A549 (cell line): ENCODE results near the gene CTU1. TPM values are rescaled to one million over a fixed set of nuclear protein-coding genes. Genes with fewer than 3 reads are reported as not detected.

Source experiments
- ATAC-seq, 2 experiments: fragments of 200-7000 bp in 1 of 2; fragments of >200 bp in 1 of 2; cut with Nextera tagmentation in 1 of 2; cut with Tn5 transposase in 1 of 2; 3 replicates each; pipeline versions ENCODE4 v1.8.0 to v1.9.1; 2018 to 2020; ENCODE audit warnings: mild to moderate bottlenecking in 1 of 2, moderate library complexity in 1 of 2
- CTCF ChIA-PET: fragments of 300-600 bp; sonication (Branson Sonifier 250); formaldehyde crosslinking; extraction: SDS; loops from one replicate; lab custom pipeline; 2021; ENCODE audit warnings: antibody characterized with exemption, inconsistent platforms; lab: Yijun Ruan, JAX
- POLR2A ChIA-PET: fragments of 350-600 bp; formaldehyde crosslinking; extraction: SDS; loops from one replicate; lab custom pipeline; 2021; ENCODE audit warnings: antibody characterized with exemption, inconsistent platforms; lab: Yijun Ruan, JAX
- DNase-seq, 2 experiments: peaks; one replicate each; pipeline versions ENCODE4 v3.0.0 to v3.0.0-alpha.2; 2011 to 2016; ENCODE audit warnings: low read depth in 1 of 2, low spot score in 1 of 2
- FAIRE-seq: peaks from 2 replicates; lab custom pipeline; 2011; peaks lifted over from hg19 to GRCh38; lab: Jason Lieb, UNC
- H3K27ac ChIP-seq, 2 experiments: fragments of >200 bp; sonication (Bioruptor Twin); formaldehyde crosslinking; 3 replicates each; pipeline ENCODE4 v1.5.1; 2016 to 2017
- H3K4me1 ChIP-seq: fragments of >200 bp; sonication (Bioruptor Twin); formaldehyde crosslinking; 3 replicates; pipeline ENCODE4 v1.6.1; 2016
- H3K4me2 ChIP-seq: fragments of >200 bp; sonication (Bioruptor Twin); formaldehyde crosslinking; 3 replicates; pipeline ENCODE4 v1.6.1; 2016
- H3K4me3 ChIP-seq: fragments of >200 bp; sonication (Bioruptor Twin); formaldehyde crosslinking; 3 replicates; pipeline ENCODE4 v1.5.1; 2016
- H3K9me3 ChIP-seq: fragments of >200 bp; sonication (Bioruptor Twin); formaldehyde crosslinking; 3 replicates; pipeline ENCODE4 v1.6.1; 2016
- ATOH8 ChIP-seq: fragments of 250-450 bp; sonication (Bioruptor Pico); IDR thresholded peaks from 2 replicates; pipeline ENCODE4 v1.5.0; 2020; ENCODE audit warnings: low read depth, mild to moderate bottlenecking, moderate library complexity
- BCL3 ChIP-seq: fragments of >200 bp; sonication (Bioruptor Twin); formaldehyde crosslinking; IDR thresholded peaks from 3 replicates; pipeline ENCODE4 v1.6.1; 2016
- BHLHE40 ChIP-seq: IDR thresholded peaks from 2 replicates; pipeline ENCODE4 v1.6.1; 2012; ENCODE audit warnings: low read depth, low read length, inconsistent platforms
- CBX2 ChIP-seq: fragments of 200-600 bp; sonication (generic); IDR thresholded peaks from 2 replicates; pipeline ENCODE4 v1.6.1; 2016; ENCODE audit warnings: low read depth, mild to moderate bottlenecking, borderline replicate concordance
- CEBPB ChIP-seq, 2 experiments: fragments of >200 bp in 1 of 2; sonication (Bioruptor Twin) in 1 of 2; formaldehyde crosslinking in 1 of 2; IDR thresholded peaks; 2 replicates each; pipeline ENCODE4 v1.6.1; 2012 to 2016
- EP300 ChIP-seq, 2 experiments: fragments of >200 bp; sonication (Bioruptor Twin); formaldehyde crosslinking; IDR thresholded peaks; 2 replicates in 1 of 2; 3 replicates in 1 of 2; pipeline ENCODE4 v1.6.1; 2016 to 2017
- ESRRA ChIP-seq: fragments of 150-350 bp; IDR thresholded peaks from 2 replicates; pipeline ENCODE4 v1.6.1; 2014; ENCODE audit warnings: mild to moderate bottlenecking, low read length, borderline replicate concordance
- FOSL2 ChIP-seq, 2 experiments: fragments of 450-650 bp in 1 of 2; fragments of >200 bp in 1 of 2; sonication (Bioruptor Twin) in 1 of 2; formaldehyde crosslinking; IDR thresholded peaks; 2 replicates each; pipeline versions ENCODE4 v1.5.0 to v1.6.1; 2016 to 2020; ENCODE audit warnings: mild to moderate bottlenecking in 1 of 2, moderate library complexity in 1 of 2
- GATA3 ChIP-seq: IDR thresholded peaks from 2 replicates; pipeline ENCODE4 v1.6.1; 2012; ENCODE audit warnings: borderline replicate concordance
- HEYL ChIP-seq: fragments of 250-450 bp; sonication (Bioruptor Pico); IDR thresholded peaks from 2 replicates; pipeline ENCODE4 v1.8.0; 2021; ENCODE audit warnings: mild to moderate bottlenecking, moderate library complexity
- HMGXB4 ChIP-seq: fragments of 250-450 bp; sonication (Bioruptor Pico); IDR thresholded peaks from 2 replicates; pipeline ENCODE4 v1.5.0; 2021; ENCODE audit warnings: mild to moderate bottlenecking, moderate library complexity, borderline replicate concordance
- HOXA7 ChIP-seq: fragments of 250-450 bp; sonication (Bioruptor Pico); IDR thresholded peaks from 2 replicates; pipeline ENCODE4 v1.5.0; 2020; ENCODE audit warnings: mild to moderate bottlenecking, moderate library complexity
- HOXB5 ChIP-seq: fragments of 250-450 bp; sonication (Bioruptor Pico); IDR thresholded peaks from 2 replicates; pipeline ENCODE4 v1.5.0; 2020; ENCODE audit warnings: mild to moderate bottlenecking, moderate library complexity
- JUNB ChIP-seq: fragments of >200 bp; sonication (Bioruptor Twin); formaldehyde crosslinking; IDR thresholded peaks from 2 replicates; pipeline ENCODE4 v1.6.1; 2016
- KDM1A ChIP-seq: fragments of 200-600 bp; sonication (generic); IDR thresholded peaks from 2 replicates; pipeline ENCODE4 v1.6.1; 2016; ENCODE audit warnings: low read depth, mild to moderate bottlenecking
- KDM5A ChIP-seq: fragments of 200-600 bp; sonication (generic); IDR thresholded peaks from 2 replicates; pipeline ENCODE4 v1.6.1; 2016; ENCODE audit warnings: antibody characterized with exemption, mild to moderate bottlenecking
- MAFK ChIP-seq: fragments of 450-650 bp; IDR thresholded peaks from 2 replicates; pipeline ENCODE4 v1.6.1; 2014; ENCODE audit not compliant: partially characterized antibody
- MYC ChIP-seq: IDR thresholded peaks from 2 replicates; pipeline ENCODE4 v1.6.1; 2012; ENCODE audit warnings: mild to moderate bottlenecking, inconsistent platforms, low read length, improper control_type of control experiment, borderline replicate concordance
- NFE2L2 ChIP-seq: fragments of 150-350 bp; conservative IDR thresholded peaks from 2 replicates; pipeline ENCODE4 v1.6.1; 2014; ENCODE audit warnings: low read length
- NR3C1 ChIP-seq: fragments of >200 bp; sonication (Bioruptor Twin); formaldehyde crosslinking; IDR thresholded peaks from 3 replicates; pipeline ENCODE4 v1.6.1; 2017
- PBX3 ChIP-seq: IDR thresholded peaks from 2 replicates; pipeline ENCODE4 v1.6.1; 2012
- POLR2A ChIP-seq: IDR thresholded peaks from 2 replicates; pipeline ENCODE4 v1.6.1; 2012; ENCODE audit warnings: mild to moderate bottlenecking, low read length
- RAD21 ChIP-seq, 2 experiments: fragments of >200 bp in 1 of 2; sonication (Bioruptor Twin) in 1 of 2; formaldehyde crosslinking in 1 of 2; IDR thresholded peaks in 1 of 2; conservative IDR thresholded peaks in 1 of 2; 2 replicates in 1 of 2; 3 replicates in 1 of 2; pipeline ENCODE4 v1.6.1; 2012 to 2018; ENCODE audit warnings: inconsistent platforms in 1 of 2
- RCOR1 ChIP-seq: fragments of 150-350 bp; IDR thresholded peaks from 2 replicates; pipeline ENCODE4 v1.6.1; 2014; ENCODE audit warnings: antibody characterized with exemption, low read length, low read depth
- TFCP2L1 ChIP-seq: fragments of 250-450 bp; sonication (Bioruptor Pico); IDR thresholded peaks from 2 replicates; pipeline ENCODE4 v1.5.0; 2021; ENCODE audit warnings: mild to moderate bottlenecking
- TP53 ChIP-seq: fragments of 250-450 bp; sonication (Bioruptor Pico); IDR thresholded peaks from 2 replicates; pipeline ENCODE4 v1.5.0; 2021; ENCODE audit warnings: mild to moderate bottlenecking, moderate library complexity
- USF2 ChIP-seq: fragments of 450-650 bp; IDR thresholded peaks from 2 replicates; pipeline ENCODE4 v1.6.1; 2014; ENCODE audit warnings: antibody characterized with exemption
- ZSCAN20 ChIP-seq: fragments of 250-450 bp; sonication (Bioruptor Pico); IDR thresholded peaks from 2 replicates; pipeline ENCODE4 v1.8.0; 2022; ENCODE audit warnings: mild to moderate bottlenecking, moderate library complexity
- WGBS: methylation state at CpG from one replicate; pipeline ENCODE4 v1.1.6; 2017; ENCODE audit errors: missing lambda C conversion rate; 5-methylcytosine and 5-hydroxymethylcytosine counted together
- polyA plus RNA-seq, 4 experiments: library from polyadenylated mRNA; depleted of rRNA in 3 of 4; stranded (reverse); fragments of >200 nt; fragmentation: RNase III in 1 of 4; extraction: RNeasy Plus Mini Kit Qiagen cat#74134 plus additional on column Dnase treatment in 1 of 4; gene quantifications; 2 replicates in 3 of 4; 3 replicates in 1 of 4; pipeline ENCODE4 v1.2.3, GENCODE V29; 2011 to 2017

The CTU1 gene
- polyA plus RNA-seq, 2 of the 4 experiments (the other 2 are of a cell fraction) = 4.5 to 7.4 TPM

GRCh38 chr19:51082611-51083010 lies 25.6 kb downstream of the CTU1 start, which contains the start of gene KLK14:
KLK14 (minus strand) TSS chr19:51082887; CDS start chr19:51082614, 273 bp downstream.
- POLR2A ChIA-PET = no interaction called here
- Histone ChIP-seq H3K9me3 (no peaks in the 10 kb centered on the region), H3K4me1 (no peaks in the 10 kb centered on the region)
- 31% methylated on average over 7 of the region's 7 CpGs for WGBS
- TF ChIP-seq BCL3 = no peak
- no peak for TF ChIP-seq RCOR1
- TF ChIP-seq HMGXB4 (CRISPR knock-in tag) = no peak
- TF ChIP-seq NR3C1 = no peak
- no peak for TF ChIP-seq NFE2L2
- TF ChIP-seq HOXA7 = no peak
- no peak for TF ChIP-seq JUNB
- no peak for TF ChIP-seq TP53 (CRISPR knock-in tag)
- TF ChIP-seq BHLHE40 = no peak
- no peak for TF ChIP-seq ATOH8 (CRISPR knock-in tag)
- no peak for TF ChIP-seq HEYL
- no peak for TF ChIP-seq ESRRA
- TF ChIP-seq KDM5A = no peak
- TF ChIP-seq FOSL2 (IDR thresholded peaks at IDR 0.05) = no peak
- no peak for TF ChIP-seq FOSL2 (CRISPR knock-in tag; IDR thresholded peaks at IDR 0.05)
- TF ChIP-seq EP300 (IDR thresholded peaks at IDR 0.05) = no peak
- TF ChIP-seq PBX3 = no peak
- no peak for TF ChIP-seq TFCP2L1 (CRISPR knock-in tag)
- no peak for TF ChIP-seq MAFK
- TF ChIP-seq, all 56 proteins: peak for 0
- no peak for DNase-seq
- no peak for FAIRE-seq
- no peak within 1 kb of the TSS for H3K4me3 ChIP-seq
- CTCF ChIA-PET = no interaction called here
- ATAC-seq = no peak
- no peak within 1 kb of the TSS for H3K27ac ChIP-seq
- no peak within 1 kb of the TSS for H3K4me2 ChIP-seq

- no peak for FAIRE-seq
- Histone ChIP-seq H3K4me1 (no peaks in the 10 kb centered on the region), H3K9me3 (no peaks in the 10 kb centered on the region), H3K4me3 (no peak overlapping the region), H3K4me2 (no peak overlapping the region), H3K27ac (no peak overlapping the region)
- no peak for TF ChIP-seq RAD21 (conservative IDR thresholded peaks at IDR 0.05 in 1 of 2, IDR thresholded peaks at IDR 0.05 in 1 of 2)
- TF ChIP-seq FOSL2 (IDR thresholded peaks at IDR 0.05) = no peak
- no peak for TF ChIP-seq FOSL2 (CRISPR knock-in tag; IDR thresholded peaks at IDR 0.05)
- TF ChIP-seq USF2 = no peak
- TF ChIP-seq HOXB5 (CRISPR knock-in tag) = no peak
- TF ChIP-seq NR3C1 = no peak
- TF ChIP-seq KDM1A = no peak
- TF ChIP-seq CEBPB (IDR thresholded peaks at IDR 0.05) = no peak
- TF ChIP-seq HEYL = no peak
- no peak for TF ChIP-seq BHLHE40
- TF ChIP-seq GATA3 = no peak
- TF ChIP-seq CBX2 = no peak
- TF ChIP-seq ZSCAN20 = no peak
- TF ChIP-seq BCL3 = no peak
- no peak for TF ChIP-seq POLR2A
- no peak for TF ChIP-seq JUNB
- TF ChIP-seq MYC = no peak
- CTCF ChIA-PET = interaction anchor here (0.9 to 3.3 kb wide), 4 partner anchors 13 to 65 kb away, joined by 3 to 17 read pairs (median 7); no protein-coding TSS in a partner anchor
- WGBS = 60% methylated on average over 13 of the region's 14 CpGs
- POLR2A ChIA-PET = no interaction called here
- ATAC-seq = no peak
- no peak for DNase-seq
Observed at GRCh38 chr19:51081476-51081875, 26.7 kb downstream of the CTU1 start.
